ENCODE measurements around the gene BAIAP2L1.

The BAIAP2L1 gene

GRCh38 chr7:98278936-98279335 lies 122.0 kb downstream of the BAIAP2L1 start:
- no peak for DNase-seq (ENCODE audit: low spot score)

GRCh38 chr7:98278408-98278807 lies 122.5 kb downstream of the BAIAP2L1 start:
- no peak for DNase-seq (ENCODE audit: low spot score)

- no peak for DNase-seq (ENCODE audit: low spot score)
Measured at GRCh38 chr7:98276241-98276761, 124.6 kb downstream of the BAIAP2L1 start.

- no peak for DNase-seq (ENCODE audit: low spot score)
Measured at GRCh38 chr7:98267303-98267702, 133.6 kb downstream of the BAIAP2L1 start.

- no peak for DNase-seq (ENCODE audit: low spot score)
Measured at GRCh38 chr7:98266840-98267239, 134.1 kb downstream of the BAIAP2L1 start.

- no peak for DNase-seq (ENCODE audit: low spot score)
Measured at GRCh38 chr7:98265841-98266271, 135.0 kb downstream of the BAIAP2L1 start.

- DNase-seq (ENCODE audit: low spot score): no peak
Measured at GRCh38 chr7:98257701-98258100, 143.2 kb downstream of the BAIAP2L1 start.

GRCh38 chr7:98256431-98256830 lies 144.5 kb downstream of the BAIAP2L1 start:
- DNase-seq (ENCODE audit: low spot score): no peak

- DNase-seq (ENCODE audit: low spot score): no peak
Measured at GRCh38 chr7:98254951-98255610, 145.8 kb downstream of the BAIAP2L1 start.

GRCh38 chr7:98254516-98254915 lies 146.4 kb downstream of the BAIAP2L1 start:
- no peak for DNase-seq (ENCODE audit: low spot score)

- DNase-seq (ENCODE audit: low spot score): no peak
Measured at GRCh38 chr7:98252425-98253054, 148.3 kb downstream of the BAIAP2L1 start.

GRCh38 chr7:98251601-98252424 lies 149.1 kb downstream of the BAIAP2L1 start, which contains the start of gene TECPR1:
Gene TECPR1, minus strand, starts transcription at chr7:98252232. Its CDS starts 6,086 bp downstream, at chr7:98246146.
- DNase-seq (ENCODE audit: low spot score): peak; percentile 100

- no peak for DNase-seq (ENCODE audit: low spot score)
Measured at GRCh38 chr7:98251231-98251600, 149.7 kb downstream of the BAIAP2L1 start.

- DNase-seq (ENCODE audit: low spot score): no peak
Measured at GRCh38 chr7:98250789-98251188, 150.1 kb downstream of the BAIAP2L1 start.

- DNase-seq (ENCODE audit: low spot score): no peak
Measured at GRCh38 chr7:98249106-98249505, 151.8 kb downstream of the BAIAP2L1 start.

- DNase-seq (ENCODE audit: low spot score): no peak
Measured at GRCh38 chr7:98248156-98248555, 152.7 kb downstream of the BAIAP2L1 start.

- DNase-seq (ENCODE audit: low spot score): no peak
Measured at GRCh38 chr7:98244871-98245270, 156.0 kb downstream of the BAIAP2L1 start.

- no peak for DNase-seq (ENCODE audit: low spot score)
Measured at GRCh38 chr7:98242934-98243333, 158.0 kb downstream of the BAIAP2L1 start.

- DNase-seq (ENCODE audit: low spot score): no peak
Measured at GRCh38 chr7:98242342-98242741, 158.5 kb downstream of the BAIAP2L1 start.

GRCh38 chr7:98241674-98242241 lies 159.1 kb downstream of the BAIAP2L1 start:
- DNase-seq (ENCODE audit: low spot score): no peak

Measured in HuH-7 (cell line).